Dendritic cell treated with granulocyte-macrophage colony-stimulating factor and Interleukin-4, amounts not matched to agents 40 ng/mL and 50 ng/mL, for 4 days (primary cell): ENCODE data around the gene ATP9B.

Source experiments
- H3K27ac Mint-ChIP-seq: one replicate; pipeline ENCODE4 v1.8.0; 2022; ENCODE audit warnings: mild to moderate bottlenecking, mixed read lengths
- H3K27me3 Mint-ChIP-seq: one replicate; pipeline ENCODE4 v1.8.0; 2022; ENCODE audit warnings: mild to moderate bottlenecking, mixed read lengths
- H3K36me3 Mint-ChIP-seq: one replicate; pipeline ENCODE4 v1.8.0; 2022; ENCODE audit warnings: low read depth, mixed read lengths
- H3K4me1 Mint-ChIP-seq: one replicate; pipeline ENCODE4 v1.8.0; 2022; ENCODE audit warnings: low read depth, mixed read lengths
- H3K4me3 Mint-ChIP-seq: one replicate; pipeline ENCODE4 v1.8.0; 2022; ENCODE audit warnings: mild to moderate bottlenecking, moderate library complexity, mixed read lengths
- H3K9me3 Mint-ChIP-seq: one replicate; pipeline ENCODE4 v1.8.0; 2022; ENCODE audit warnings: mixed read lengths
- intact Hi-C: fragments of 100-400 bp; cut with micrococcal nuclease; formaldehyde crosslinking; loops from one replicate; pipeline ENCODE4 v1.15.0; 2022

ATP9B gene

DNA sequence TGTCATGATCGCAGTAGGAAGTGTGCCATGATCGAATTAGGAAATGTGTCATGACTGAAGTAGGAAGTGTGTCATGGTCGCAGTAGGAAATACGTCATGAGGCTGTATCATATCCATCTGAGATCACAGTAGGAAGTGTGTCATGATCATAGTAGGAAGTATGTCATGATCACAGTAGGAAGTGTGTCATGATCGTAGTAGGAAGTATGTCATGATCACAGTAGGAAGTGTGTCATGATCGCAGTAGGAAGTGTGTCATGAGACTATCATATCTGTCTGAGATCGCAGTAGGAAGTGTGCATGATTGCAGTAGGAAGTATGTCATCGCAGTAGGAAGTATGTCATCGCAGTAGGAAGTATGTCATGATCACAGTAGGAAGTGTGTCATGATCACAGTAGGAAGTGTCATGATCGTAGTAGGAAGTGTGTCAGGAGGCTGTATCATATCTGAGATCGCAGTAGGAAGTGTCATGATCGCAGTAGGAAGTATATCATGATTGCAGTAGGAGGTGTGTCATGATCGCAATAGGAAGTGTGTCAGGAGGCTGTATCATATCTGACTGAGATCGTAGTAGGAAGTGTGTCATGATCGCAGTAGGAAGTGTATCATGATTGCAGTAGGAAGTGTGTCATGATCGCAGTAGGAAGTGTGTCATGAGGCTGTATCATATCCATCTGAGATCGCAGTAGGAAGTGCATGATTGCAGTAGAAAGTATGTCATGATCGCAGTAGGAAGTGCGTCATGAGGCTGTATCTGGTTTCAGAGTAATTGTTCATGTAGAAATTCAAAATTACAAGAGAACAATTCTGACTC lies 270.1 kb downstream of the ATP9B start:
- Mint-ChIP-seq H3K9me3 (peaks cover 14% of the 10 kb centered on the region), H3K27me3 (no peaks in the 10 kb centered on the region), H3K4me1 (no peaks in the 10 kb centered on the region), H3K4me3 (no peak overlapping the region), H3K36me3 (peaks cover 72% of the 10 kb centered on the region), H3K27ac (no peak overlapping the region)
- intact Hi-C loops = no loop called here

DNA sequence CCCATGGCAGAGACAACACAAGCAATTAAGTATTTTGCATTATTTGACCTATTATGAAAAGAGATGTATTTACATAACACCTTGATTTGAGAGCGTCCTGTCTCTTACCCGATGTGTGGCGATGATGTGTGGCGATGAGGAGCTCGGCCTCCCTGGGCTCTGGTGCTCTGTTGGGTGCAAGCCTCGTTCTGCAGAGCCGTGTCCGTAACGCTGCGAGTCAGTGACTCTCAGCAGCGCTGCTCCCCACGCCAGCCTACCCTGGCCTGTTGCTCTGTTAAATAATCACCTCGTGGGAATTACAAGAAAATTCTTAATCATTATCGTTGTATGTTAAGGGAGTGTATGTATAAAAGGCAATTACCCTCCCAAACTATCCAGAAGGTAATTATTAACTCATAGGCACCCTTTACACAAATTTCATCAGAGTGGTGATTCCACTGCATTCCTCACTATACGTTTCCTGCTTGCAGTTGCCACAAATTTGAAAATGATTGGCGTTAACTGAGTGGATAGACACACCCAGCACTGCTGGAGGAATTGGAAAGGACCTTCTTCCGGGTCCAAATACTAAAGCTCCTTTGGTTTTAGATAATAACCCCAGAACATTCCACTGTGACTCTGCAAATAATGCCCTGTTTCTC lies 274.5 kb downstream of the ATP9B start:
- no peak overlapping the region for H3K4me3 Mint-ChIP-seq
- intact Hi-C loops = no loop called here
- peaks cover 72% of the 10 kb centered on the region for H3K36me3 Mint-ChIP-seq
- H3K27me3 Mint-ChIP-seq = no peaks in the 10 kb centered on the region
- H3K4me1 Mint-ChIP-seq = no peaks in the 10 kb centered on the region
- H3K27ac Mint-ChIP-seq = no peak overlapping the region
- H3K9me3 Mint-ChIP-seq = peaks cover 11% of the 10 kb centered on the region

DNA sequence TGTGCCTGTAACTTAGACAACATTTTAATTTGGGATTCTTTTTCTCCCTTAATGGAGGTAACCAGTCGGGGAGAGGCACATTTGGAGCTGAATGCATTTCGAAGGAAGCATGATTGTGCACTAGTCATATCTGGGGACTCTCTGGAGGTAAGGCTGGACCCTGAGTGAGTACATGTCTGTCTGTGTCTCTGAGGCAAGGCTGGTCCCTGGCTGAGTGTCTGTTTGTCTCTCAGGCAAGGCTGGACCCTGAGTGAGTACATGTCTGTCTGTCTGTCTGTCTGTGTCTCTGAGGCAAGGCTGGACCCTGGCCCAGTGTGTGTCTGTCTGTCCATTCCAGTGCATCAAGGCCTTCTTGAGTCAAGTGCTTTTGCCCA lies 275.0 kb downstream of the ATP9B start:
- Mint-ChIP-seq H3K4me3 (no peak overlapping the region), H3K27me3 (no peaks in the 10 kb centered on the region), H3K4me1 (no peaks in the 10 kb centered on the region), H3K9me3 (peaks cover 6% of the 10 kb centered on the region), H3K36me3 (peaks cover 72% of the 10 kb centered on the region), H3K27ac (no peak overlapping the region)
- intact Hi-C loops = no loop called here

DNA sequence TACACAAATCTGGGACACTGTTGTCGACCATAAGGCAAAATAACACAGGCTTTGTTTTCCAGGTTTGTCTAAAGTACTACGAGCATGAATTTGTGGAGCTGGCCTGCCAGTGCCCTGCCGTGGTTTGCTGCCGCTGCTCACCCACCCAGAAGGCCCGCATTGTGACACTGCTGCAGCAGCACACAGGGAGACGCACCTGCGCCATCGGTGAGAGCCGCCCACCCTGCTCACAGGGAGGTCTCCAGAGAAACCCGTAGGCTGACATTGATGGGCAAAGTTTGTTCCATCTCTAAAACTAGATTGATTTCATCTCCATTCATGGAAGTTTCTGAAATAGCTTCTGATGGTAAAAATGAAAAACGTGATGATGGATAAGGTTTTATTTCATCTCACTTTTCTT lies 276.2 kb downstream of the ATP9B start:
- no peak overlapping the region for H3K27ac Mint-ChIP-seq

DNA sequence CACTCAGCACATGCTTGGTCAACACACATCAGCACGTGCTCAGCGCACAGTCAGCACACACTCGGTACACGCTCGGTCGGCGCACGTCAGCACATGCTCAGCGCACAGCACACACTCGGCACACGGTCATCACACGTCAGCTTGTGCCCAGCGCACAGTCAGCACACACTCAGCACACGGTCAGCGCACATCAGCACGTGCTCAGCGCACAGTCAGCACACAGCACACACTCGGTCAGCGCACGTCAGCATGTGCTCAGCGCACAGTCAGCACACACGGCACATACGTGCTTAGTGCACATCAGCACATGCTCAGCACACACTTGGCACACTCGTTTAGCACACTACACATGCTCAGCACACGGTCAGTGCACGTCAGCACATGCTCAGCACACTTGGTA lies 276.8 kb downstream of the ATP9B start:
- intact Hi-C loops = no loop called here
- peaks cover 82% of the 10 kb centered on the region for H3K36me3 Mint-ChIP-seq
- no peak overlapping the region for H3K27ac Mint-ChIP-seq
- no peaks in the 10 kb centered on the region for H3K27me3 Mint-ChIP-seq
- no peak overlapping the region for H3K4me3 Mint-ChIP-seq
- no peaks in the 10 kb centered on the region for H3K4me1 Mint-ChIP-seq
- H3K9me3 Mint-ChIP-seq = no peaks in the 10 kb centered on the region

More for the DNA sequence above, 276.2 kb downstream of the ATP9B start:
- H3K36me3 Mint-ChIP-seq = peaks cover 77% of the 10 kb centered on the region
- no peak overlapping the region for H3K4me3 Mint-ChIP-seq
- intact Hi-C loops = no loop called here
- H3K27me3 Mint-ChIP-seq = no peaks in the 10 kb centered on the region
- no peaks in the 10 kb centered on the region for H3K9me3 Mint-ChIP-seq
- no peaks in the 10 kb centered on the region for H3K4me1 Mint-ChIP-seq

DNA sequence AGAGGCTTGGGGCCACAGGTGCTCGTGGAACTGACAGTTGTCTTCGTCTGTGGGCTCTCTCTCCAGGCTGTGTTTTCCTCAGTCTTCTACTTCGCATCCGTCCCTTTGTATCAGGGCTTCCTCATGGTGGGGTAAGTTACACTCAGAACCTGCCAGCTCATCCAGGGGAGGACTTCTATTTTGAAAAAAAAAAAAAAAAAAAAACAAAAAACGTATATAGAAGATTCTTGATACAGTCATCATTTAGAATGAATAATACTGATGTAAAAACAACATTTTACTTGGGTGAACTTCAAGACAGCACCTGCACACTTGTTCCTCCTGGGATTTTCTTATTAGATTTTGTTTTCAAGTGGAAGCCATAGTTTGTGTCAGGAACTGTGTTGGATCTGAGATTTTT lies 278.9 kb downstream of the ATP9B start:
- H3K4me3 Mint-ChIP-seq = no peak overlapping the region
- no peaks in the 10 kb centered on the region for H3K9me3 Mint-ChIP-seq
- no peak overlapping the region for H3K27ac Mint-ChIP-seq
- no peaks in the 10 kb centered on the region for H3K4me1 Mint-ChIP-seq
- no peaks in the 10 kb centered on the region for H3K27me3 Mint-ChIP-seq
- peaks cover 97% of the 10 kb centered on the region for H3K36me3 Mint-ChIP-seq
- intact Hi-C loops = no loop called here

DNA sequence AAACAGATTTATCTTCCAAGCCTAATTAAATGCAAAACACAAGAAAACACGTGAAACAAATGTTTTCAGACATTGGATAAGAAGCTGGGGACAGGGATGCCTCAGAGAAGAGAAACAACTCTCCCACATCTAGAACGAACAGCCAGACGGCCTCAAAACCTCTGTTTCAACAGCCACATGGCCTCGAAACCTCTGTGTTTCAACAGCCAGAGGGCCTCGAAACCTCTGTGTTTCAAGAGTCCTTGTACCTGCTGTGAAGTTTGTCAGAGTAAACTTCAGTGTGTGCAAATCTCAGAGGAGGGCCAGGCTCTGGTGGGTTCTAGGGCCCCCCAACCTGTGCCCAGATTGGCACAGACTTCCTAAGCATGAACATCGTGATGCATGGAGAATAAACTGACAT lies 283.2 kb downstream of the ATP9B start:
- peaks cover 64% of the 10 kb centered on the region for H3K36me3 Mint-ChIP-seq
- no peaks in the 10 kb centered on the region for H3K4me1 Mint-ChIP-seq
- H3K4me3 Mint-ChIP-seq = no peak overlapping the region
- no peak overlapping the region for H3K27ac Mint-ChIP-seq
- intact Hi-C loops = no loop called here
- no peaks in the 10 kb centered on the region for H3K27me3 Mint-ChIP-seq
- no peaks in the 10 kb centered on the region for H3K9me3 Mint-ChIP-seq

DNA sequence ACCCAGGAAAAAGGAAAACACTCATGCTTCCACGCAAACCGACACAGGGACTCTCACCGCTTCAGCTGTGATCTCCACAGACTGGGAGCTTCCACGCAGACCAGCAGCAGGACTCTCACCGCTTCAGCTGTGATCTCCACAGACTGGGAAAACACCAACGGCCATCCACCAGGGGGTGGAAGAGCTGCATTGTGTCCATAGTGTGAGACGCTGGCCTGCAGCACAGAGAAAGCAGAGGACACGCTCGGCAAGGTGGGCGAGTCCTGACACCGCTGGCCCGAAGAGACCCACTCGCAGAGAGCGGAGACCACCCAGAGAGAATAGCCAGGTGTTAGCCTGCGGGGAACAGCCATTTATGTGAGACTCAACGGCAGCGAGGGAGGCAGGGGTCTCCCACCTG lies 284.1 kb downstream of the ATP9B start:
- intact Hi-C loops = no loop called here

DNA sequence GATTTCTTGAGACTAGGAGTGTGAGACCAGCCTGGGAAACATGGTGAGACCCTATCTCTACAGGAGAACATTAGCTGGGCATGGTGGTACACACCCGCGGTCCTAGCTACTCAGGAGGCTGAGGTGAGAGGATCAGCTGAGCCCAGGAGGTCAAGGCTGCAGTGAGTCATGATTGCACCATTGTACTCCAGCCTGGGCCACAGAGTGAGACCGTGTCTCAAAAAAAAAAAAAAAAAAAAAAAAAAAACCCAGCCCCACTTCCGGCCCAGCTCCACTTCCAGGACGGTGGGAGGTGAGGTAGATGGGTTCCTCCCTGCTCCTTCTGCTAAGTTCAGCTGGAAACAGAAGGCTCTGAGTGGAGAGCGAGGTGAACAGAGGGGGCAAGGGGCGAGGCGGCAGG lies 285.2 kb downstream of the ATP9B start:
- no peak overlapping the region for H3K4me3 Mint-ChIP-seq
- no peaks in the 10 kb centered on the region for H3K9me3 Mint-ChIP-seq
- no peaks in the 10 kb centered on the region for H3K4me1 Mint-ChIP-seq
- H3K36me3 Mint-ChIP-seq = peaks cover 54% of the 10 kb centered on the region
- intact Hi-C loops = no loop called here
- H3K27ac Mint-ChIP-seq = no peak overlapping the region
- no peaks in the 10 kb centered on the region for H3K27me3 Mint-ChIP-seq

More for the DNA sequence above, 284.1 kb downstream of the ATP9B start:
- Mint-ChIP-seq H3K4me3 (no peak overlapping the region), H3K27me3 (no peaks in the 10 kb centered on the region), H3K9me3 (no peaks in the 10 kb centered on the region), H3K4me1 (no peaks in the 10 kb centered on the region), H3K36me3 (peaks cover 56% of the 10 kb centered on the region), H3K27ac (no peak overlapping the region)

DNA sequence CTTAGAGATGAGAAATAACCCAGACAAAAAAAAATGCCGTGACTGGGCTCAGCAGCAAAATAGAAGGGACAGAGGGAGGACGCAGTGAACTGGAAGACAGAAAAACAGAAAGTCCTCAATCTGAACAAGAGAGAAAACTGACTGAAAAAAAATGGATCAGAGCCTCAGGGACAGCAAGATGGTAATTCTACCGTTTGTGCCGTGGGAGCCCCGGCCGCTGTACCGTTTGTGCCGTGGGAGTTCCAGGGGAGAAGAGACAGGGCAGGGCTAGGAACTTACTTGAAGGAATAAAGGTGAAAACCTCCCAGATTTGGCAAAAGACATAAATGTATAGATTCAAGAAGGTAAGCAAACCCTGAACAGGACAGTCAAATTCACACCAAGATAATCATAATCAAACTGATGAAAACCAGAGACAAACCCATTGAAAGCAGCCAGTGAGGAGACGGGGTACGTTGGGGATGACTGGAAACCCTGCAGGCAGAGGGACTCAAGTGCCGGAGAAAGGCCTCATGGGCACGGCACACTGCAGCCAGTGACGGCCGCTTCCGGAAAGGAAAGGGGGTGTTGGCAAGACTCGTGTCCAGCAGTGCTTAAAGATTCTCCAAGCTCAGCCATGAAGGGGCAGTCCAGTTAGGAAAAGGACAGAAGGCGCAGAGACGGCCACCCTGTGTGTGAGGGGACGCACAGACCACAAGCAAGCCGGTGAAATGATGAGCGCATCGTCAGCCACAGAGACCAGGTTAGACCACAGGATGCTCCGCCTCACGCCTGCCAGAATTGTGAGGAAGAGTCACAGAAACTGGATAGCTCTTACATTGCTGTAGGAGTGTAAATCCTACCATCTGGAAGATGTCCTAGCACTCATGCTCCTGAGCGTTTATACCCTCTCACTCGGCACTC lies 286.5 kb downstream of the ATP9B start:
- Mint-ChIP-seq H3K27me3 (no peaks in the 10 kb centered on the region), H3K4me3 (no peak overlapping the region), H3K27ac (no peak overlapping the region), H3K4me1 (no peaks in the 10 kb centered on the region), H3K9me3 (no peaks in the 10 kb centered on the region), H3K36me3 (peaks cover 51% of the 10 kb centered on the region)
- intact Hi-C loops = no loop called here

DNA sequence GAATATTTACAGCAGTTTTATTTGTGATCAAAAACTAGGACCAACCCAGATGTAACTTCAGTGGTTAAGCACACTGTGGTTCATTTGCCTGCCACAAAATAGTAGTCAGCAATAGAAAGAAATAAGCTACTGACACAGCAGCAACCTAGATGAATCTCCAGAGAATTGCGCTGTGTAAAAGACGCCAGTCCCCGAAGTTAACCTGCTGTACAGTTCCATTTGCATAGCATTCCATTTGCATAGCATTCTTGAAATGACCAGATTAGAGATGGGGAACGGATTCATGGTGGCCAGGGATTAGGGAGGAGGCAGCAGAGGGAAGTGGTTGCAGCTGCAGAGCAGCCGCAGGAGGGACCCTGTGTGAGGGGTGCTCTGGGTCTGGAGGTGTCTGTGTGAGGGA lies 287.2 kb downstream of the ATP9B start:
- Mint-ChIP-seq H3K36me3 (peaks cover 51% of the 10 kb centered on the region), H3K4me3 (no peak overlapping the region), H3K9me3 (no peaks in the 10 kb centered on the region), H3K27ac (no peak overlapping the region), H3K27me3 (no peaks in the 10 kb centered on the region), H3K4me1 (no peaks in the 10 kb centered on the region)
- intact Hi-C loops = no loop called here

DNA sequence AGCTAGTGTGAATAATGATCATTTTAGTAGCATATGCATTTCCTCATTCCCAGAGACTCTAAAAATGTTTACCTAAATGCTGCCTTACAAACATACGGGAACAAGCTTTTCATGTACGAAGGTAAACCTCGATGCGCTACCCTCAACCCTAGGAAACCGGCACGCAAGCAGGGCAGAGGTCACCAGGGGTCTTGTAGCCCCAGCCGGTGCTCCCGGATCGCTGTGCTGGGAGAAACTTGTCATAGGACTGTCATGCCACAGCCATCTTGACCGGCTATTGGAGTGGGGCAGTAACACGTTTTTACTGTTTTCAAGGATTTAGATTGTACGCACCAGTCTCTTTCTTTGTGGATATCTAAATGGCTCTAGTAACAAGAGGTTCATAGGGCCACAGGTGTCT lies 291.7 kb downstream of the ATP9B start:
- Mint-ChIP-seq H3K36me3 (peaks cover 66% of the 10 kb centered on the region), H3K4me3 (no peak overlapping the region), H3K27ac (no peak overlapping the region), H3K9me3 (no peaks in the 10 kb centered on the region), H3K27me3 (no peaks in the 10 kb centered on the region), H3K4me1 (no peaks in the 10 kb centered on the region)
- intact Hi-C loops = no loop called here

DNA sequence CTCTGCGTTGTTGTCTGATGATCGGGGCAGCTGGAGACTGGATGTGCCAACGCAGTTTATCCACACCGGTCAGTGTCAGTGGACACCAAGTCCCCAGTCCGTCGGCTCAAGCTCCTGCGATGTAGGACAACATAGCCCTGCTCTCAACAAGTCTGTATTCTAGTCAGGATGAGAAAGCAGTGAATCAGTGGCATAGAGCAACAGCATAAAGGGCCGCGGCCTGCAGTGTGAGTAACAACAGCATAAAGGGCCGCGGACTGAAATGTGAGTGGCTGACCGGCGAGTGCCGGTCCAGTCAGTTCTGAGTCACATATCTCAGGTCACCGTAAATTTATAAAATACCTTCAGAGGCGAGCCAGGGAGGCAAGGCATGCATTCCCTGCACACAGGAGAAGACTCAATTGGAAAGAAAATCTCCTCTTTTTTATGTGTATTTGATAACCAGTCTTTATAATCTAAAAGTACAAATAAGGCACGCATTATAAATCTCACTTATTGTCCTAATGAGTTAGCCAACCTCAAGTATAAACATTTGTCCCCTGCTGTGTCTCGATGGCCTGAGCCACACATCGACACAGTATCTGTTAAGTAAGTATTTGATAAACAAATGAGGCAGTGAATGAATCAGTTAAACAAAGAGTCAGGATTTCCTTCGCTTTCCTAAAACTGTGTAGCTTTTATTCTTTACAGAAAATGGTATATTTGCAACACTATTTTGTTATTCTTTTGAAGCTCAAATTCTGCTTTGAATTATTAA lies 292.8 kb downstream of the ATP9B start:
- no peak overlapping the region for H3K4me3 Mint-ChIP-seq
- H3K36me3 Mint-ChIP-seq = peaks cover 75% of the 10 kb centered on the region
- no peak overlapping the region for H3K27ac Mint-ChIP-seq
- H3K9me3 Mint-ChIP-seq = no peaks in the 10 kb centered on the region
- intact Hi-C loops = no loop called here
- H3K4me1 Mint-ChIP-seq = no peaks in the 10 kb centered on the region
- H3K27me3 Mint-ChIP-seq = no peaks in the 10 kb centered on the region
